Measurements from ENCODE around the gene ANKRD55. TPM values are rescaled to one million over a fixed set of nuclear protein-coding genes. Genes with fewer than 3 reads are reported as not detected.

Gene ANKRD55
- total RNA-seq, 3 donors from 2014 or later (not counting 1 experiment from before 2014, with no cell fraction given): 0.88 TPM; not detected in 2

DNA sequence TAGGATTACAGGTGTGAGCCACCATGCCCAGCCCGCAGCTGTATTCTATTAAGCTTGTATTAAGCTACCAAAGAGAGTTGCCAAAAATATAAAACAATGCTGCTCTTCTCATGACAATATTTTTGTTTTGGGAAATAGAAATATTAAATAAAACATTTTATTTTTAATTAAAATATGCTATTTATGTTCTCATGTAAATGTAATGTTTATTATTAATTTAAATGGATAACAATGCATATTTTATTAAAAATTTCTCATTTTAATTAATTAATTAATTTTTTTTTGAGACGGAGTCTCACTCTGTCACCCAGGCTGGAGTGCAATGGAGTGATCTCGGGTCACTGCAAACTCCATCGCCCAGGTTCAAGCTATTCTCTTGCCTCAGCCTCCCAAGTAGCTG, 117.5 kb downstream of the ANKRD55 start:
- ATAC-seq: no peak
- TF ChIP-seq, protein P1, sequence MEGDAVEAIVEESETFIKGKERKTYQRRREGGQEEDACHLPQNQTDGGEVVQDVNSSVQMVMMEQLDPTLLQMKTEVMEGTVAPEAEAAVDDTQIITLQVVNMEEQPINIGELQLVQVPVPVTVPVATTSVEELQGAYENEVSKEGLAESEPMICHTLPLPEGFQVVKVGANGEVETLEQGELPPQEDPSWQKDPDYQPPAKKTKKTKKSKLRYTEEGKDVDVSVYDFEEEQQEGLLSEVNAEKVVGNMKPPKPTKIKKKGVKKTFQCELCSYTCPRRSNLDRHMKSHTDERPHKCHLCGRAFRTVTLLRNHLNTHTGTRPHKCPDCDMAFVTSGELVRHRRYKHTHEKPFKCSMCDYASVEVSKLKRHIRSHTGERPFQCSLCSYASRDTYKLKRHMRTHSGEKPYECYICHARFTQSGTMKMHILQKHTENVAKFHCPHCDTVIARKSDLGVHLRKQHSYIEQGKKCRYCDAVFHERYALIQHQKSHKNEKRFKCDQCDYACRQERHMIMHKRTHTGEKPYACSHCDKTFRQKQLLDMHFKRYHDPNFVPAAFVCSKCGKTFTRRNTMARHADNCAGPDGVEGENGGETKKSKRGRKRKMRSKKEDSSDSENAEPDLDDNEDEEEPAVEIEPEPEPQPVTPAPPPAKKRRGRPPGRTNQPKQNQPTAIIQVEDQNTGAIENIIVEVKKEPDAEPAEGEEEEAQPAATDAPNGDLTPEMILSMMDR (IDR thresholded peaks at IDR 0.05): no peak
- Histone ChIP-seq H3K36me3 (ENCODE audit: control insufficient read depth, insufficient read depth, low read length) (no peaks in the 10 kb centered on the region), H3K4me3 (ENCODE audit: low read length) (no peak overlapping the region), H3K4me1 (ENCODE audit: control insufficient read depth, insufficient read depth, low read length) (no peaks in the 10 kb centered on the region), H3K9me3 (ENCODE audit: control insufficient read depth, insufficient read depth, low read length) (no peaks in the 10 kb centered on the region), H3K27me3 (ENCODE audit: control insufficient read depth, insufficient read depth, low read length) (no peaks in the 10 kb centered on the region), H3K27ac (ENCODE audit: low read length) (no peak overlapping the region)
- DNase-seq: no peak
- Mint-ChIP-seq H3K4me1 (no peaks in the 10 kb centered on the region), H3K4me3 (no peak overlapping the region), H3K27ac (no peak overlapping the region), H3K27me3 (ENCODE audit: low read depth in 2 of 2) (no peaks in the 10 kb centered on the region), H3K36me3 (no peaks in the 10 kb centered on the region), H3K9me3 (no peaks in the 10 kb centered on the region)
- 97% methylated on average over 4 of the region's 4 CpGs for WGBS (ENCODE audit: insufficient coverage)
- intact Hi-C loops (cut with micrococcal nuclease): no loop called here

DNA sequence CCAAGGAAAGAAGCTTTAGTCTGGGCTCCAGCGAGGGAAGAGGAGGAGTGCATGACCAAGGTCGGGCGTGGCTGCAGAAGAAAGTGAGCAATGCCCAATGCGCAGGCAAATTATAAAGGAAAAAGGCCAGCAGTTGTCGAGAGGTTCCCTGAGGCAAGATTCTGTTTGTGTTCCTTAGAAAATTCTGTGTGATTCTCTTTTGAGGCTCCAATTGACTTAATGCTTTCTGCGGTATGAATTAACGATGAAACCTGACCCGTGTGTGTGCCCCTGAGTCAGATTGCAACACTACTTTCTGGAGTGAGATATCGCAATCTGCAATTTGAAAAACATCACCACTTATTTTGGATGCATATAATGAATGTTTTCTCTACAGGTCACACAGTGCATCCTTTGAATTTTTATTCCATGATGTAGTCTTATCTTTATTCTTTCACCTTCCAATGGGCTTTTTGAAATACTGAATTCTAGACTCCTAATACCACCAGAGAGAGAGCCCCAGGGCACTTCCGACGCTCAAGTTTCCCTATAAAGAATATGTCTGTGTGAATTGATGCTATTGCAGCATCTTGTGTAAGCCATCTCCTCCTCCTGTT, 120.5 kb downstream of the ANKRD55 start:
- Mint-ChIP-seq H3K4me3 (no peak overlapping the region), H3K27me3 (ENCODE audit: low read depth in 2 of 2) (no peaks in the 10 kb centered on the region), H3K36me3 (no peaks in the 10 kb centered on the region), H3K9me3 (no peaks in the 10 kb centered on the region), H3K4me1 (no peaks in the 10 kb centered on the region), H3K27ac (no peak overlapping the region)
- TF ChIP-seq, protein P1 (IDR thresholded peaks at IDR 0.05): no peak
- H3K9me3 ChIP-seq (ENCODE audit: control insufficient read depth, insufficient read depth, low read length): no peaks in the 10 kb centered on the region
- H3K27ac ChIP-seq (ENCODE audit: low read length): no peak overlapping the region
- no peaks in the 10 kb centered on the region for H3K27me3 ChIP-seq (ENCODE audit: control insufficient read depth, insufficient read depth, low read length)
- no peak for DNase-seq
- intact Hi-C loops (cut with micrococcal nuclease): no loop called here
- WGBS (ENCODE audit: insufficient coverage): 93% methylated on average over 9 of the region's 11 CpGs
- no peaks in the 10 kb centered on the region for H3K4me1 ChIP-seq (ENCODE audit: control insufficient read depth, insufficient read depth, low read length)
- no peak overlapping the region for H3K4me3 ChIP-seq (ENCODE audit: low read length)
- no peak for ATAC-seq
- no peaks in the 10 kb centered on the region for H3K36me3 ChIP-seq (ENCODE audit: control insufficient read depth, insufficient read depth, low read length)

DNA sequence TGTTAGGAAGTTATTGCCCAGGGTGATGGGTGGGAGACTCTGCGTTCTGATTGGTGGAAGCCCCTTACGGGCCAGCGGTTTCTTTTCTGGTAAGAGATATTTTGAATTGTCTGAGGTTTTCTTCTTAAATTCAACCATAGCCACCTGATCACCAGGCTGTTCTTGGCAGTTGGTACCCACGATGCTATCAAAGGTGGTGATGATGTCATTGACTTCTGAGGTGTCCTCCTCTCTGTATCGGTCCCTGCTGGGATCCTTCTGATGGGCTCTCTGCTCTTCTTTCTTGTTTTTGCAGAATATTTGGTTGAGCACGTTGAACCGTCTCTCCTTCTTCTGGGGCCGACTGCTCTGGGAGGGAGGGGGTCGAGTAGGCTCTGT, 121.7 kb downstream of the ANKRD55 start:
- Mint-ChIP-seq H3K4me1 (no peaks in the 10 kb centered on the region), H3K36me3 (no peaks in the 10 kb centered on the region), H3K4me3 (no peak overlapping the region), H3K9me3 (no peaks in the 10 kb centered on the region), H3K27me3 (ENCODE audit: low read depth in 2 of 2) (no peaks in the 10 kb centered on the region), H3K27ac (no peak overlapping the region)
- H3K36me3 ChIP-seq (ENCODE audit: control insufficient read depth, insufficient read depth, low read length): no peaks in the 10 kb centered on the region
- H3K9me3 ChIP-seq (ENCODE audit: control insufficient read depth, insufficient read depth, low read length): no peaks in the 10 kb centered on the region
- no peak overlapping the region for H3K4me3 ChIP-seq (ENCODE audit: low read length)
- 77% methylated on average over 7 of the region's 9 CpGs for WGBS (ENCODE audit: insufficient coverage)
- H3K27me3 ChIP-seq (ENCODE audit: control insufficient read depth, insufficient read depth, low read length): no peaks in the 10 kb centered on the region
- H3K4me1 ChIP-seq (ENCODE audit: control insufficient read depth, insufficient read depth, low read length): no peaks in the 10 kb centered on the region
- ATAC-seq (no peak), DNase-seq (no peak)
- intact Hi-C loops (cut with micrococcal nuclease): no loop called here
- TF ChIP-seq, protein P1 (IDR thresholded peaks at IDR 0.05): no peak
- H3K27ac ChIP-seq (ENCODE audit: low read length): no peak overlapping the region
